ENCODE results near the gene SLC30A5.

The SLC30A5 gene

GRCh38 chr5:69049796-69050195 lies 44.0 kb upstream of the SLC30A5 start:
- Histone ChIP-seq H3K27me3 (ENCODE audit: insufficient read depth, low read length, poor library complexity) (no peaks in the 10 kb centered on the region), H3K27ac (ENCODE audit: low read depth, low read length) (no peak overlapping the region), H4K8ac (ENCODE audit: low read depth, low read length) (no peak overlapping the region), H2BK5ac (ENCODE audit: low read length) (no peak overlapping the region), H3K4ac (ENCODE audit: low read depth, low read length) (no peak overlapping the region), H3K4me3 (ENCODE audit: low read length) (no peak overlapping the region), H3K18ac (ENCODE audit: low read length) (no peak overlapping the region), H3K79me1 (ENCODE audit: low read length) (no peaks in the 10 kb centered on the region), H3K36me3 (ENCODE audit: control insufficient read depth, insufficient read depth, low read length) (no peaks in the 10 kb centered on the region), H3K23ac (ENCODE audit: low read length) (no peak overlapping the region), H2BK15ac (replicated peaks; ENCODE audit: low read depth) (no peak overlapping the region), H3K9ac (ENCODE audit: low read length) (no peak overlapping the region), H4K5ac (ENCODE audit: low read length) (no peak overlapping the region), H3K79me2 (ENCODE audit: control insufficient read depth, insufficient read depth, low read length) (no peaks in the 10 kb centered on the region), H2BK120ac (ENCODE audit: low read depth, low read length) (no peak overlapping the region), H3K4me1 (ENCODE audit: control insufficient read depth, low read depth, low read length) (no peaks in the 10 kb centered on the region), H3K56ac (ENCODE audit: low read length) (no peak overlapping the region), H2AK5ac (ENCODE audit: low read length) (no peak overlapping the region), H3K4me2 (ENCODE audit: low read length) (no peak overlapping the region)
- WGBS (ENCODE audit: extremely low coverage, insufficient coverage, low lambda C conversion rate), result no CpG with 5 or more reads among the region's 2 CpGs
- no peak for DNase-seq

DNA sequence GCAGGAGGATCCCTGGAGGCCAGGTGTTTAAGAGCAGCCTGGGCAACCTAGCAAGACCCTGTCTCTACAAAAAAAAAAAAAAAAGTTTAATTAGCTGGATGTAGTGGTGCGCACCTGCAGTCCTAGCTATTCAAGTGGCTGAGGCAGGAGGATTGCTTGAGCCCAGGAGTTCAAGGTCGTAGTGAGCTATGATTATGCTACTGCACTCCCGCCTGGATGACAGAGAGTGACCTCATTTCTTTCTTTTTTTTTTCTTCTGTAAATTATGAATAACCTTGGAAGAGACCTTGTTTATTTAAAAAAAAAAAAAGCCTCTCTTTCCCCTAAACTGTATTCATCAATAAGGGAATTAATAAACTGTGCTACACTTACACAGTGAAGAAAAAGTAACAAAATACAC lies 43.6 kb upstream of the SLC30A5 start:
- no peaks in the 10 kb centered on the region for H3K36me3 ChIP-seq (ENCODE audit: control insufficient read depth, insufficient read depth, low read length)
- DNase-seq, result no peak
- no peak overlapping the region for H3K27ac ChIP-seq (ENCODE audit: low read depth, low read length)
- no CpG with 5 or more reads among the region's 3 CpGs for WGBS (ENCODE audit: extremely low coverage, insufficient coverage, low lambda C conversion rate)
- no peak overlapping the region for H3K18ac ChIP-seq (ENCODE audit: low read length)
- no peaks in the 10 kb centered on the region for H3K79me1 ChIP-seq (ENCODE audit: low read length)
- no peaks in the 10 kb centered on the region for H3K79me2 ChIP-seq (ENCODE audit: control insufficient read depth, insufficient read depth, low read length)
- no peak overlapping the region for H3K9ac ChIP-seq (ENCODE audit: low read length)
- no peak overlapping the region for H2BK15ac ChIP-seq (replicated peaks; ENCODE audit: low read depth)
- H3K27me3 ChIP-seq (ENCODE audit: insufficient read depth, low read length, poor library complexity), result no peaks in the 10 kb centered on the region
- no peak overlapping the region for H4K5ac ChIP-seq (ENCODE audit: low read length)
- H2BK5ac ChIP-seq (ENCODE audit: low read length), result no peak overlapping the region
- no peak overlapping the region for H2BK120ac ChIP-seq (ENCODE audit: low read depth, low read length)
- H3K23ac ChIP-seq (ENCODE audit: low read length), result no peak overlapping the region
- H4K8ac ChIP-seq (ENCODE audit: low read depth, low read length), result no peak overlapping the region
- no peak overlapping the region for H3K4me3 ChIP-seq (ENCODE audit: low read length)
- no peak overlapping the region for H3K56ac ChIP-seq (ENCODE audit: low read length)
- no peaks in the 10 kb centered on the region for H3K4me1 ChIP-seq (ENCODE audit: control insufficient read depth, low read depth, low read length)
- no peak overlapping the region for H3K4ac ChIP-seq (ENCODE audit: low read depth, low read length)
- H3K4me2 ChIP-seq (ENCODE audit: low read length), result no peak overlapping the region
- H2AK5ac ChIP-seq (ENCODE audit: low read length), result no peak overlapping the region

DNA sequence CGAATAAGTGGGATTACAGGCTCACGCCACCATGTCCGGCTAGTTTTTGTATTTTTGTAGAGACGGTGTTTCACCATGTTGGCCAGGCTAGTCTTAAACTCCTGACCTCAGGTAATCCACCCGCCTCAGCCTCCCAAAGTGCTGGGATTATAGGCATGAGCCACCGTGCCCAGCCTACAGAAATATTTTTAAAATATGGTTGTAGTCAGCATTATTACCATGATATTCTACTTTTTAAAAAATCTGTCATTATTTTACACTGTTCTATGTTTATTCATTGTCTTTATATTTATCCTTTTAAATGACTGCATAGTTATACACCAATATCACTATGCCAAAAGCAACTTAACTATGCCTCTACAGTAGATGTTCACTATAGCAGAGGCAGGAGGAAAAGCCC lies 41.6 kb upstream of the SLC30A5 start:
- H2AK5ac ChIP-seq (ENCODE audit: low read length), result no peak overlapping the region
- H3K27me3 ChIP-seq (ENCODE audit: insufficient read depth, low read length, poor library complexity), result no peaks in the 10 kb centered on the region
- H3K4me2 ChIP-seq (ENCODE audit: low read length), result no peak overlapping the region
- no peaks in the 10 kb centered on the region for H3K79me1 ChIP-seq (ENCODE audit: low read length)
- no peak for DNase-seq
- no peak overlapping the region for H2BK15ac ChIP-seq (replicated peaks; ENCODE audit: low read depth)
- H3K9ac ChIP-seq (ENCODE audit: low read length), result no peak overlapping the region
- no peaks in the 10 kb centered on the region for H3K4me1 ChIP-seq (ENCODE audit: control insufficient read depth, low read depth, low read length)
- H3K56ac ChIP-seq (ENCODE audit: low read length), result no peak overlapping the region
- H3K27ac ChIP-seq (ENCODE audit: low read depth, low read length), result no peak overlapping the region
- H3K18ac ChIP-seq (ENCODE audit: low read length), result no peak overlapping the region
- H3K4ac ChIP-seq (ENCODE audit: low read depth, low read length), result no peak overlapping the region
- H3K79me2 ChIP-seq (ENCODE audit: control insufficient read depth, insufficient read depth, low read length), result no peaks in the 10 kb centered on the region
- H3K36me3 ChIP-seq (ENCODE audit: control insufficient read depth, insufficient read depth, low read length), result no peaks in the 10 kb centered on the region
- H3K23ac ChIP-seq (ENCODE audit: low read length), result no peak overlapping the region
- H4K5ac ChIP-seq (ENCODE audit: low read length), result no peak overlapping the region
- no peak overlapping the region for H4K8ac ChIP-seq (ENCODE audit: low read depth, low read length)
- H2BK5ac ChIP-seq (ENCODE audit: low read length), result no peak overlapping the region
- no peak overlapping the region for H2BK120ac ChIP-seq (ENCODE audit: low read depth, low read length)
- WGBS (ENCODE audit: extremely low coverage, insufficient coverage, low lambda C conversion rate), result no CpG with 5 or more reads among the region's 6 CpGs
- H3K4me3 ChIP-seq (ENCODE audit: low read length), result no peak overlapping the region

GRCh38 chr5:69074664-69075521 lies 18.9 kb upstream of the SLC30A5 start:
- no peak overlapping the region for H4K8ac ChIP-seq (ENCODE audit: low read depth, low read length)
- DNase-seq, result no peak
- no peak overlapping the region for H3K4me2 ChIP-seq (ENCODE audit: low read length)

DNA sequence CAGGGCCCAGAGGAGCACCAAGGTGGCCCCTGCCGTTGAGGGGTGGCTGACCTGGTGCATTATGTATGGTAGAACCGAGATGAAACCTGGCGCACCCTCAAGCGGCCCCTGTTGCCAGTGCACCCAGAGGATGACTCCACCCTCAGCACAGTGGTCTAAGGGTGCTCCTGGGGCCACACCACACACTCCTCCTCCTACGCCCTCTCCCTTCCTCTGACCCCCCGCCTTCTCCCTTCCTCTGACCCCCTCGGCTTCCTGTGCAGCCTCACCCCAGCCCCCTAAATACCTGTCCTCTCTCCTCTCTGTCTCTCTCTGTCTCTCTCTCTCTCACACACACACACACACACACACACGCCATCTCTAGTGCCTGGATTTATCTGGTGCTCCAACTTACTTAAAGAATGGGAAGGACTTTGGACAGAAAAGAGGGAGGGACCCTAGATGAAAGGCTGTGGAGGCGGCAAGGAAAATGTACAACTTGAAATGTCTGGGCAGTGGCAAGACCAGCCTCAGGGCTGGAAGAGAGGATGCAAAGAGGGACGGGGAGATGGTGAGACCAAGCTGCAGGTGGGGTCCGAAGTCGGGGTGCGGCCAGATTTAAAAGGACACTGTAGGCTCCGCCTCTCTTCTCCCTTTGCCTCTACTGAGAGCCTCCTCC lies 18.2 kb upstream of the SLC30A5 start:
- Histone ChIP-seq H3K56ac (ENCODE audit: low read length) (no peak overlapping the region), H3K4me1 (ENCODE audit: control insufficient read depth, low read depth, low read length) (no peaks in the 10 kb centered on the region), H3K23ac (ENCODE audit: low read length) (no peak overlapping the region), H4K5ac (ENCODE audit: low read length) (no peak overlapping the region), H3K4me2 (ENCODE audit: low read length) (no peak overlapping the region), H2AK5ac (ENCODE audit: low read length) (no peak overlapping the region), H3K79me1 (ENCODE audit: low read length) (no peaks in the 10 kb centered on the region), H3K79me2 (ENCODE audit: control insufficient read depth, insufficient read depth, low read length) (no peaks in the 10 kb centered on the region), H3K4ac (ENCODE audit: low read depth, low read length) (no peak overlapping the region), H3K4me3 (ENCODE audit: low read length) (no peak overlapping the region), H2BK120ac (ENCODE audit: low read depth, low read length) (no peak overlapping the region), H2BK5ac (ENCODE audit: low read length) (no peak overlapping the region), H2BK15ac (replicated peaks; ENCODE audit: low read depth) (no peak overlapping the region), H4K8ac (ENCODE audit: low read depth, low read length) (no peak overlapping the region), H3K18ac (ENCODE audit: low read length) (no peak overlapping the region), H3K27me3 (ENCODE audit: insufficient read depth, low read length, poor library complexity) (no peaks in the 10 kb centered on the region), H3K27ac (ENCODE audit: low read depth, low read length) (no peak overlapping the region), H3K36me3 (ENCODE audit: control insufficient read depth, insufficient read depth, low read length) (no peaks in the 10 kb centered on the region), H3K9ac (ENCODE audit: low read length) (no peak overlapping the region)
- WGBS (ENCODE audit: extremely low coverage, insufficient coverage, low lambda C conversion rate), result no CpG with 5 or more reads among the region's 14 CpGs
- no peak for DNase-seq

More at GRCh38 chr5:69074664-69075521, 18.9 kb upstream of the SLC30A5 start:
- no peaks in the 10 kb centered on the region for H3K36me3 ChIP-seq (ENCODE audit: control insufficient read depth, insufficient read depth, low read length)
- no peak overlapping the region for H2BK5ac ChIP-seq (ENCODE audit: low read length)
- no peak overlapping the region for H3K9ac ChIP-seq (ENCODE audit: low read length)
- no peak overlapping the region for H3K27ac ChIP-seq (ENCODE audit: low read depth, low read length)
- H2AK5ac ChIP-seq (ENCODE audit: low read length), result no peak overlapping the region
- no peak overlapping the region for H3K4me3 ChIP-seq (ENCODE audit: low read length)
- WGBS (ENCODE audit: extremely low coverage, insufficient coverage, low lambda C conversion rate), result no CpG with 5 or more reads among the region's 32 CpGs
- H2BK120ac ChIP-seq (ENCODE audit: low read depth, low read length), result no peak overlapping the region
- H3K23ac ChIP-seq (ENCODE audit: low read length), result no peak overlapping the region
- H3K4ac ChIP-seq (ENCODE audit: low read depth, low read length), result no peak overlapping the region
- H3K56ac ChIP-seq (ENCODE audit: low read length), result no peak overlapping the region
- no peak overlapping the region for H3K18ac ChIP-seq (ENCODE audit: low read length)
- H3K79me2 ChIP-seq (ENCODE audit: control insufficient read depth, insufficient read depth, low read length), result no peaks in the 10 kb centered on the region
- H3K27me3 ChIP-seq (ENCODE audit: insufficient read depth, low read length, poor library complexity), result no peaks in the 10 kb centered on the region
- H3K4me1 ChIP-seq (ENCODE audit: control insufficient read depth, low read depth, low read length), result no peaks in the 10 kb centered on the region
- no peak overlapping the region for H2BK15ac ChIP-seq (replicated peaks; ENCODE audit: low read depth)
- no peak overlapping the region for H4K5ac ChIP-seq (ENCODE audit: low read length)
- H3K79me1 ChIP-seq (ENCODE audit: low read length), result no peaks in the 10 kb centered on the region

Data from mesendoderm (in vitro differentiated cells).